Measurements from ENCODE around the gene CACNA1S.

Gene CACNA1S

DNA sequence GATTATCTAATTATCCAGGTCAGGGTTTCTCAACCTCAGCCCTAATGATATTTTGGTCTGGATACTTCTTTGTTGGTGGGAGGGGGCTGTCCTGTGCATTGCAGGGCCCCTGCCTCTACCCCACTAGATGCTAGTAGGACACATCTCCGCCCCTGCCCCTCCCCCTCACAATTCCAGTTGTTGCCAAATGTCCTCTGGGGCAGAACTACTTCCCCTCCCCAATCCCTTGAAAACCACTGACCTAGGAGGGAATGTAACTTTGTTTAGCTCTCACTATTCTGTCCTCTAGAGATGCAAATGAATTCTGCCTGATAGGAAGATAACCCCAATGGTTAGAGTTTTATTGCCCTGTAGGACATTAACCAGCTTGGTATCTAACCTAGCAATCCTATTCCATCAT lies 8.1 kb downstream of the CACNA1S start:
- no peak overlapping the region for H3K4me3 ChIP-seq (ENCODE audit: low read length)
- TF ChIP-seq, protein P1, sequence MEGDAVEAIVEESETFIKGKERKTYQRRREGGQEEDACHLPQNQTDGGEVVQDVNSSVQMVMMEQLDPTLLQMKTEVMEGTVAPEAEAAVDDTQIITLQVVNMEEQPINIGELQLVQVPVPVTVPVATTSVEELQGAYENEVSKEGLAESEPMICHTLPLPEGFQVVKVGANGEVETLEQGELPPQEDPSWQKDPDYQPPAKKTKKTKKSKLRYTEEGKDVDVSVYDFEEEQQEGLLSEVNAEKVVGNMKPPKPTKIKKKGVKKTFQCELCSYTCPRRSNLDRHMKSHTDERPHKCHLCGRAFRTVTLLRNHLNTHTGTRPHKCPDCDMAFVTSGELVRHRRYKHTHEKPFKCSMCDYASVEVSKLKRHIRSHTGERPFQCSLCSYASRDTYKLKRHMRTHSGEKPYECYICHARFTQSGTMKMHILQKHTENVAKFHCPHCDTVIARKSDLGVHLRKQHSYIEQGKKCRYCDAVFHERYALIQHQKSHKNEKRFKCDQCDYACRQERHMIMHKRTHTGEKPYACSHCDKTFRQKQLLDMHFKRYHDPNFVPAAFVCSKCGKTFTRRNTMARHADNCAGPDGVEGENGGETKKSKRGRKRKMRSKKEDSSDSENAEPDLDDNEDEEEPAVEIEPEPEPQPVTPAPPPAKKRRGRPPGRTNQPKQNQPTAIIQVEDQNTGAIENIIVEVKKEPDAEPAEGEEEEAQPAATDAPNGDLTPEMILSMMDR (conservative IDR thresholded peaks at IDR 0.05; ENCODE audit: low read depth, low read length) = no peak
- no peak for DNase-seq (ENCODE audit: low read depth)

DNA sequence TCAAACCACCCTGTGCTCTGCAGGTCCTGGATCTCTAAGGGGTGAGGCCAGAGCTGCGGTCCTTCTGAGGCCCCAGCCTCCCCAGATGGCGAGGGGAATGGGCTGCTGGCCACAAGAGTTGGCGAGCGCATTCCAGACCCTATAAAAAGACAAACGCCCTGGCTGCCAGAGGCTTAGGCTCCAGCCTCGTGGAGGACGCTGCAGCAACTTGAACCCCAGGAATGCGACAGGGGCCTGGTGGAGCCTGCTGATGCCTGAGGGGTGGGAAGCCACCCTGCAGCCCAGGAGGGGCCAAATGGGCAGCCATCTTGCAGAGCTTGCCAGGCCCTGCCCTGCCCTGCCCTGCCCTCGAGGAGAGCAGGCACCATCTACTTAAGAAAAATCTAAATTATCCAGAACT lies 8.6 kb downstream of the CACNA1S start:
- TF ChIP-seq, protein P1 (conservative IDR thresholded peaks at IDR 0.05; ENCODE audit: low read depth, low read length) = no peak
- H3K4me3 ChIP-seq (ENCODE audit: low read length) = no peak overlapping the region
- DNase-seq (ENCODE audit: low read depth) = no peak

GRCh38 chr1:201100169-201100930 lies 11.9 kb downstream of the CACNA1S start:
- TF ChIP-seq, protein P1 (conservative IDR thresholded peaks at IDR 0.05; ENCODE audit: low read depth, low read length) = no peak
- no peak for DNase-seq (ENCODE audit: low read depth)
- H3K4me3 ChIP-seq (ENCODE audit: low read length) = no peak overlapping the region

DNA sequence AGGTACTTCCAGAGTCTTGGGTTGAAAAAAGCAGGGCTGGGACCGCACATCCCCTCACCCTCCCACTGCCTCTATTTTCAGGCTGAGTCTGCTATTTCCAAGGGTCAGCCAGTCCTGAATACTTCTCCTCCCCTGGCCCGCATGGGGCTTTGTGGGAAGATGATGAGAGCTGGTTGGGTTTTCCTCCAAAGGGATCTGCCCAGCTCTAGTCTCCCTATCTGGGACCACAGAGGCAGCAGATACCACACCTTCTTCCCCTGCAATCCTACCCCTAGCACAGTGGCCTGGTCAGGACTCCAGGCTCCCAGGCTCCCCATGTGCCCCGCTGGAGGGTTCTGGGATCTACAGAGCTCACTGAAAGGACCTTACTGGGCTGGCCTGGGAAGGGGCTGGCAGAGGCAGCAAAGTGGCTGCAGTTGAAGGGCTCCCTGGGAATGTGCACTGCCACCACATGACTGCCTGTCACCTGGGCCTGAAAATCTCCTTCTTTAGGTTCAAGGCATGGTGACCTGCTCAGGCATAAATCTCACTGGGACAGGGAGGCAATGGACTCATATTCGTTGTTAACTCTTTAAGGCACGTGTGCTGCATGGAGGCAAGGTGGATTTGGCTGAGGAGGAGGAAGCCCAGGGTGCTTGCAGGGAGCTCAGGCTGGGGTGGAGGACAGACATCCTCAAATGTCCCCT lies 13.1 kb downstream of the CACNA1S start:
- TF ChIP-seq, protein P1 (conservative IDR thresholded peaks at IDR 0.05; ENCODE audit: low read depth, low read length) = no peak
- no peak for DNase-seq (ENCODE audit: low read depth)
- H3K4me3 ChIP-seq (ENCODE audit: low read length) = no peak overlapping the region

GRCh38 chr1:201096977-201097856 lies 15.0 kb downstream of the CACNA1S start:
- DNase-seq (ENCODE audit: low read depth) = no peak
- TF ChIP-seq, protein P1 (conservative IDR thresholded peaks at IDR 0.05; ENCODE audit: low read depth, low read length) = no peak
- no peak overlapping the region for H3K4me3 ChIP-seq (ENCODE audit: low read length)

- TF ChIP-seq, protein P1 (conservative IDR thresholded peaks at IDR 0.05; ENCODE audit: low read depth, low read length) = no peak
- no peak for DNase-seq (ENCODE audit: low read depth)
- no peak overlapping the region for H3K4me3 ChIP-seq (ENCODE audit: low read length)
Observed at GRCh38 chr1:201096041-201096461, 16.2 kb downstream of the CACNA1S start.
